ENCODE measurements around the gene SEPTIN2.
"Not testable (repeated sequence)": the region's sequence is repeated elsewhere in the genome, so short reads cannot be mapped to it uniquely, and the experiment has no call there.

SEPTIN2 gene

GRCh38 chr2:241313543-241314095 is 2.1 kb upstream of the SEPTIN2 start:
- DNase-seq (ENCODE audit: low read depth, low spot score), result no peak

- DNase-seq (ENCODE audit: low read depth, low spot score), result no peak
These were observed 1.3 kb upstream of the SEPTIN2 start for GRCh38 chr2:241314226-241315092.

GRCh38 chr2:241315093-241315878 is 439 bp upstream of the SEPTIN2 start, which contains the start of gene HDLBP:
TSS of gene HDLBP (minus strand) at chr2:241315672. CDS start at chr2:241266869, 48,803 bp downstream.
- DNase-seq (ENCODE audit: low read depth, low spot score), result peak; percentile 99

- DNase-seq (ENCODE audit: low read depth, low spot score), result no peak
These were observed 1.1 kb downstream of the SEPTIN2 start for GRCh38 chr2:241316825-241317224.

DNA sequence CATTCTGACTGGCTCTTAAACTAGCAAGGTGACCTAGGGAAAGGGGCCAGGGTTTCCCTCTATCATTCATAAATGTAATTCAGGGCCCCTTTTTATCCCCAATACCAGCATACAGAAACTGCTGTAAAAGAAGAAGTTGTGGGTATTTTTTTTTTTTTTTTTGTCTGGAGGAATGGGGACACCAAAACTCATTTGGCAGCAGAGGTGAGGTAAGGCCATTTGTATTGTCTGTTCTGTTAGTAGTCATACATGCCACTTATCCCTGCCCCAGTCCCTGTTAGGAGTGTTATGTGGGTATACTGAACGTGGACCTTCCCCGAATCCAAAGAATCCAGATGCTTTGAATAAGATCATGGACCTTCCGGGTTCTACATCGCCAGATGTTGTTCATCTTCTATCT is 1.7 kb downstream of the SEPTIN2 start:
- DNase-seq (ENCODE audit: low read depth, low spot score), result no peak

GRCh38 chr2:241318830-241319229 is 3.1 kb downstream of the SEPTIN2 start:
- DNase-seq (ENCODE audit: low read depth, low spot score), result not testable (repeated sequence)

DNA sequence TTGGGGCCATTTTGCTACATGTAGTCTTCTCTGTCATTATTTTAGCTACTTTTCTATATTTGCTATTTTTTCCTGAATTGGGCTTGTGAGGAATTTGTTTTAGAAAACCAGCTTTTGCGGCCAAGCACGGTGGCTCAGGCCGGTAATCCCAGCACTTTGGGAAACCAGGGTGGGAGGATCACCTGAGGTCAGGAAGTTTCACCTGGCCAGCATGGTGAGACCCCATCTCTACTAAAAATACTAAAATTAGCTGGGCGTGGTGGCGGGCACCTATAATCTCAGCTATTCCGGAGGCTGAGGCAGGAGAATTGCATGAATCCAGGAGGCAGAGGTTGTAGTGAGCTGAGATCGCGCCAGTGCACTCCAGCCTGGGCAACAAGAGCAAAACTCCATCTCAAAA is 4.7 kb downstream of the SEPTIN2 start:
- no peak for DNase-seq (ENCODE audit: low read depth, low spot score)

DNA sequence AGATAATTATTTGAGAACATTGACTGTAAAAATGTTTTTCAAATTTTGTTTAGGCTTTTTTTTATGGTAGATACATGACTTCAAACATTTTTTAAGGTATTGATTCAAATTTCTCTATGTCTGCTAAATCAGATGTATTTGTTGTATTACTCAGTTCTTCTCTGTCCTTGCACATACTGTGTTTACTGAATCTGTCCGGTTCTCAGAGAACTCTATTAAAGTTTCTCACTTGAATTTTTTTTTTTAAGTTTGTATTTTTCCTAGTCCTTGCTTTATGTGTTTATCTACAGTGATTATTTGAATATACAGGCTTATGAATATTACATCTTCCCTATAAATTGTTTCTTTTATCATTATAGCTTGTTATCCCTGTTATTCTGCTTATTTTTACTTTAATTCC is 5.3 kb downstream of the SEPTIN2 start:
- DNase-seq (ENCODE audit: low read depth, low spot score), result no peak

DNA sequence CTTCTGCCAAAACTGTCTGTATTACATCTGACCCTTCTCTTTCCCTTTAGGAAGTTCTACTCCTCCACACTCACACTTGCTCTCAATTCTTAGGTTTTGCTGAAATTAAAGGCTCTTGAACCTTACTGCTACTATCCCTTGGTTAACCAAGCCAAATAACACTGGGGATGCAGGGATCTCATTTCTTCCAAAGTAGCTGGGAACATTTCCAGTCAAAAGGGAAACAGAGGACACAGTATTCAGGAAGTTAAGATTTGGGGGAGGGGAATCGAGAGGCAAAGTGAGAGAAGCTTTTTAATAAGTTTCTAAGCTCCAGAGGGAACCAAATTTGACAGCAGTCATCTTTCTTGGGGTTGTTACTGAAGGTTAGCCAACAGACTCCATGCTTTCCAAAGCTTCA is 6.2 kb downstream of the SEPTIN2 start:
- no peak for DNase-seq (ENCODE audit: low read depth, low spot score)

- DNase-seq (ENCODE audit: low read depth, low spot score), result no peak
These were observed 8.1 kb downstream of the SEPTIN2 start for GRCh38 chr2:241323778-241324177.

GRCh38 chr2:241324775-241325174 is 9.1 kb downstream of the SEPTIN2 start:
- DNase-seq (ENCODE audit: low read depth, low spot score), result no peak

GRCh38 chr2:241325257-241325656 is 9.5 kb downstream of the SEPTIN2 start:
- DNase-seq (ENCODE audit: low read depth, low spot score), result no peak

DNA sequence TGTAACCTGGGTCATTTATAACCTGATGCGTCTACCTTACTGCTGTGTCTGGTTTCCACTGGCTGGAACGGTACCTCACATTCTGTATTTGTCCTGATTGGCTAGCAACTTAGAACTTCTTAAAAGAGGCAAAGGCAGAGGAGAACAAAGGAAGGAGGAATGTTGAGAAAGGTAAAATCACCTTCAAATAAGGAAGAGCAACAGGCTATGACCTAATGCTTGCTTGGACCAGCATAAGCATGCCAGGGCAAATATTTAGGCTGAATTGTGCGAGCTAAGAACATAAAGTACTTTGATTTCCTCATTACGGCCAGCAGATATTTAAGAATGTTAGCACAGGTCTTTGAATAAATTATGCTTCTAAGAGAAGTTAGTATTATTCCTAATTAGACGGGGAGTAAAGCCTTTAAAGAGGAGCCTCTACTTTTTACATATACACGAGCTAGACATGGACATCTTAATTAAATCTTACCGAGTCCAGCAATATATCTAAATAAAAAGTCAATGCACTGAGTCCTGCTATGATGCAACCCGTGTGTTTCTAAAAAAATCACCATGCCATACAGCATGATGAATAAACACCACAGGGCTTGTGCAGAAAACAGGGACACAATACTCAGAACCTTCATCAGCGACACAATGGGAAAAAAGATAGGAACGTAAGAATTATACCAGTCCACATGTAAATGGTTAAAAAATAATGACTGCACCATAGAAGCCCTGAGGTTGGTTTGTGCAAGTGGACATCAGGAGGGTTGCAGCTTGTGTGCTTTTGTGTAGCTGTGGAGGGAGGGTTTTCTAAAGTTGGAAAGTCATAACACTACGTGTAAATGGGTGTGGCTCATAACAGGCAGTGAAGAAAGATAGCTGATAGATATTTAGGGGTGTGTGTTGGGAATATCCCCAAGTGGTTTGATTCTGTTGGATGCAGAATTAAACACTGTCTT is 14.2 kb downstream of the SEPTIN2 start:
- no peak for DNase-seq (ENCODE audit: low read depth, low spot score)

DNA sequence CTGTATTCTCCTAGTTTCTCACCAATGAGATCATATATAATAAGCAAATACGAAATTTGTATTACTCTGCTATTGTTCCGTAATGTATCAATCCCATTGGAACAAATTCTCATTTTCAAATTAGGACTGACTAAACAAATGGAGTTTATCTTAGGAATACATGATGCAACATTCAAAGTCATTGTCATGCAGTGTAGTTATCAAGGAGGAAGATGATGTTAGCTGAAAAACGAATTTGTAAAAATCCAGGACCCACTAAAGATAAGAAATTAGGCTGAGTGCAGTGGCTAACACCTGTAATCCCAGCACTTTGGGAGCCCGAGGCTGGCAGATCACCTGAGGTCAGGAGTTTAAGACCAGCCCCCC is 14.9 kb downstream of the SEPTIN2 start:
- DNase-seq (ENCODE audit: low read depth, low spot score), result no peak

- no peak for DNase-seq (ENCODE audit: low read depth, low spot score)
These were observed 19.1 kb downstream of the SEPTIN2 start for GRCh38 chr2:241334813-241335212.

- no peak for DNase-seq (ENCODE audit: low read depth, low spot score)
These were observed 24.3 kb downstream of the SEPTIN2 start for GRCh38 chr2:241339839-241340630.

DNA sequence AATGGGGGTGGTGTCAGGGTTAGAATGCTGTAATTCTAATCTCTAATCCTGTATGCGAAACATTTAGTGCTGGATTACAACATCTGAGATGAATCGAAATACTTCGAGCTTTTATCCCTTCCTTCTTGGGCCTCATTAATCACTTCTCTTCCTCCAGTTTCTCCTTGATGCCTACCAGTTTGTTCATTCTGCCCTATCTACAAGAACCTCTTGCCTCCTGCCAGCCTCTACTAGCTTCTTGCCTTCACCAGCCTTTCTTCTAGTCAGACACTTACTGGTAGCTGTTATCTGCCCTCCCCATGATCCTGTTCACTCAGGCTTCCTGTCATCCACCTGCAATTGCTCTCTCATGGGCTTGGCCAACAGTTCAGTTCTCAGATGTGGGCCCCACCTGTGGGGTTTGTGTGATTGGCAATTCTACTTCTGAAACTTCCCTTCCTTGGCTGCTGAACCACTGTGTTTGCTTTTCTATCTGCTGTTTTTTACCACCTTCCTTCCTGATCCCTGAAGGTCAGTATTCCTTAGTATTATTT is 25.0 kb downstream of the SEPTIN2 start:
- no peak for DNase-seq (ENCODE audit: low read depth, low spot score)

DNA sequence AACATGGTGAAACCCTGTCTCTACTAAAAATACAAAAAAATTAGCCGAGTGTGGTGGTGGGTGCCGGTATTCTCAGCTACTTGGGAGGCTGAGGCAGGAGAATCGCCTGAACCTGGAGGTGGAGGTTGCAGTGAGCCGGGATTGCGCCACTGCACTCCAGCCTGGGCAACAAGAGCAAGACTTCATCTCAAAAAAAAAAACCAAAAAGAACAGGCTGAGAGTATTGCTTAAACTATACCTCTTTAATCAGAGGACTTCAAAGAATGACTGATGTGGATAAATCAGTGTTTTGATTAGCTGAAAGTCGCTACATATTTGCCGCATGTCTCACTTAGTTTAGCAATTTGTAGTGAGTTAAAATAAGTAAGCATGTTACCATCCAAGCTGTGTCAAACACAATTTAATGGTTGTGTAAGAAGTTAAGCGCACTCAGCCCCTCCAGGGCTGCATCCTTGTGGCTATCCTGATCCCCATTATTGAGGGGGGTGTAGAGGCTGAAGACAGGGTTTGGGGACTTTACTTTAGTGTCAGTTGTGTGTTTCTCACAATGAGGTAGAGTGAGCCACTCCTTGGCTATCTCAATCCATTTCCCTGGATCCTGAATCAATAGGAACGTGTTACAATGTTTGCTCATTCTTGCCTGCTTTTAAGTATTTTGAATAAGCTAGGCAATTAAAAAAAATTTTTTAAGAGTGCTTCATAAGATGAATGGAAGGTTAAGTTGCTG is 29.4 kb downstream of the SEPTIN2 start:
- no peak for DNase-seq (ENCODE audit: low read depth, low spot score)

DNA sequence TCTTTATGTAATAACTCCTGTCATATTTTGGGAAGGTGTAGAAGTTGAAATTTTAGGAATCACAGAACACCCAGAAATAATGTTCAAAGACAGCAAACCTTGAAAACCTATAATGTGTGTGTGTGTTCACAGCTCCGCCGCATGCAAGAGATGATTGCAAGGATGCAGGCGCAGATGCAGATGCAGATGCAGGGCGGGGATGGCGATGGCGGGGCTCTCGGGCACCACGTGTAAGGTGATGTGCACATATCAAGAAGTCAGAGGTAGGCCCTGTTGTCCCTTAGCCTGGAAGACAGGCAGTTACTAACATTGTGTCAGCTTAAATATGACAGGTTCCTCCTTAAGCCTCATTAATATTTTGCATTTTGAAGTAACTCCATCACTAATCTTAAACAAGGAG is 34.2 kb downstream of the SEPTIN2 start:
- DNase-seq (ENCODE audit: low read depth, low spot score), result no peak

- no peak for DNase-seq (ENCODE audit: low read depth, low spot score)
These were observed 34.8 kb downstream of the SEPTIN2 start for GRCh38 chr2:241350530-241350877.

Measured in activated naive CD8-positive, alpha-beta T cell treated with anti-CD3 and anti-CD28 coated beads, Interleukin-2, amount 50 U/mL, for 16 hours (primary cell).